Heart right ventricle (tissue), 16 donors: ENCODE measurements around the gene HTR1D. TPM values are rescaled to one million over a fixed set of nuclear protein-coding genes. Genes with fewer than 3 reads are reported as not detected.

Experiments
- ATAC-seq, 8 donors: fragments of 200-7000 bp; cut with Tn5 transposase; one replicate each; pipeline ENCODE4 v1.9.1; 2020; ENCODE audit warnings: mild to moderate bottlenecking in 8 of 8, moderate library complexity in 8 of 8, moderate number of reproducible peaks in 1 of 8
- DNase-seq, 2 donors: peaks; one replicate each; pipeline ENCODE4 v3.0.0-alpha.2; 2020
- H3K27ac ChIP-seq, 10 donors: fragments of 200-600 bp; sonication (generic) in 2 of 10; one replicate each; pipeline versions ENCODE4 v1.5.0 to v1.8.0; 2020 to 2022; ENCODE audit warnings: mild to moderate bottlenecking in 3 of 10
- H3K27me3 ChIP-seq, 7 donors: fragments of 200-600 bp; one replicate each; pipeline ENCODE4 v1.8.0; 2021 to 2022; ENCODE audit warnings: mild to moderate bottlenecking in 2 of 7
- H3K36me3 ChIP-seq, 9 donors: fragments of 200-600 bp; sonication (generic) in 1 of 9; one replicate each; pipeline versions ENCODE4 v1.5.0 to v1.8.0; 2020 to 2022; ENCODE audit warnings: mild to moderate bottlenecking in 2 of 9
- H3K4me1 ChIP-seq, 9 donors: fragments of 200-600 bp; sonication (generic) in 1 of 9; one replicate each; pipeline versions ENCODE4 v1.5.0 to v1.8.0; 2020 to 2022; ENCODE audit warnings: mild to moderate bottlenecking in 4 of 9
- H3K4me3 ChIP-seq, 10 donors: fragments of 200-600 bp; sonication (generic) in 2 of 10; one replicate each; pipeline versions ENCODE4 v1.5.0 to v1.8.0; 2020 to 2022; ENCODE audit warnings: mild to moderate bottlenecking in 7 of 10, moderate library complexity in 2 of 10
- H3K9me3 ChIP-seq, 11 donors: fragments of 200-600 bp in 10 of 11; sonication (generic) in 2 of 11; one replicate each; pipeline versions ENCODE4 v1.5.0 to v1.8.0; 2013 to 2022; ENCODE audit warnings: mild to moderate bottlenecking in 2 of 11, control low read depth in 1 of 11, moderate library complexity in 1 of 11
- CTCF ChIP-seq, 9 donors: fragments of 200-600 bp; sonication (generic) in 2 of 9; IDR thresholded peaks; one replicate each; pipeline versions ENCODE4 v1.5.0 to v1.8.0; 2021 to 2022; ENCODE audit warnings: antibody characterized with exemption in 9 of 9, mild to moderate bottlenecking in 5 of 9, moderate library complexity in 1 of 9
- WGBS, 2 donors: extraction: QIAGEN DNeasy Blood & Tissue Kit; methylation state at CpG; one replicate each; pipeline ENCODE4 v1.1.7; 2013; ENCODE audit warnings: inconsistent platforms in 1 of 2; 5-methylcytosine and 5-hydroxymethylcytosine counted together
- intact Hi-C, 10 donors: fragments of 100-400 bp; cut with DNase I; formaldehyde crosslinking; loops; one replicate each; pipeline versions ENCODE4 v1.11.1 to v1.14.2; 2022
- polyA plus RNA-seq, 2 donors: library from polyadenylated mRNA; stranded (reverse); fragments of 200-250 nt; gene quantifications; one replicate each; pipeline ENCODE4 v1.2.3, GENCODE V29; 2013
- total RNA-seq, 10 donors: library from RNA; stranded (reverse); fragmentation: NEBNext Ultra II Directional in 3 of 10; extraction: Animal tissue kit (Norgen Biotek cat#: 25700) in 3 of 10; gene quantifications; one replicate each; pipeline versions ENCODE4 v1.2.1 to v1.2.4, GENCODE V29; 2021 to 2023
- donor health status: Arrhythmogenic right ventricular cardiomyopathy.
- donor health status: ischemic (EF 13 %, LVEDD 7.1; RV severe dilation, severe dysfunction).
- donor health status: healthy with polysubstance abuse.
- donor health status: DM: no; HTN: yes; CAD: no.
- donor health status: DM: no; HTN: no; CAD: no.
- donor health status: ischemic (EF 25% LVEDD 6.9; RV normal size, moderate dysfunction).
- donor health status: ischemic (EF 25% LVEDD 5.7; RV mildly dilated, moderate dysfunction).
- donor health status: healthy.
- donor health status: DM: yes; HTN: yes; CAD: no.
- donor health status: Ischemic cardiomyopathy.
- donor health status: ischemic (EF 35%, LVEDD 5.7; RV mildly dilated, moderate dysfunction).
- donor health status: nonischemic (EF 11% LVEDD 7.7; RV severe dilation, severe dysfunction).
- donor health status: DM: yes; HTN: yes; CAD: no.
- donor health status: PGD.
- donor health status: ischemic (EF 29% LVEDD 5.4; RV normal size, mild dysfunction).
- donor health status: nonischemic (EF 23%, LVEDD 6.1; RV moderate dilation, normal function).

Gene HTR1D
- total and polyA plus RNA-seq, 12 donors = 0.01 to 0.07 TPM; not detected in 10

GRCh38 chr1:23177031-23177430, 40.3 kb downstream of the HTR1D start:
- H3K36me3 ChIP-seq = no peaks in the 10 kb centered on the region
- DNase-seq (no peak), ATAC-seq (no peak)
- H3K27ac ChIP-seq = peak overlapping the region; percentile 86 to 98 (median 92)
- H3K9me3 ChIP-seq = no peaks in the 10 kb centered on the region
- H3K27me3 ChIP-seq = peaks cover 0 to 8% (median 0%) of the 10 kb centered on the region in 7 donors
- no peak for TF ChIP-seq CTCF (IDR thresholded peaks at IDR 0.05)
- intact Hi-C loops = loop anchor here in 1 of 10 donors (1.0 kb wide), 1 partner anchor 9 kb away; the partner anchor contains the start of gene LUZP1
- WGBS, 2 donors = 41 to 48% methylated on average over 10 of the region's 10 CpGs
- H3K4me3 ChIP-seq = peak overlapping the region; percentile 29 to 73 (median 61)
- H3K4me1 ChIP-seq = peaks cover 0 to 39% (median 24%) of the 10 kb centered on the region in 9 donors

GRCh38 chr1:23174426-23175110, 42.7 kb downstream of the HTR1D start:
- no peak overlapping the region for H3K4me3 ChIP-seq
- H3K4me1 ChIP-seq = peaks cover 0 to 62% (median 31%) of the 10 kb centered on the region in 9 donors
- no peaks in the 10 kb centered on the region for H3K9me3 ChIP-seq
- no peaks in the 10 kb centered on the region for H3K36me3 ChIP-seq
- 58 to 70% methylated on average over 1 of the region's 1 CpG for WGBS, 2 donors
- DNase-seq (no peak), ATAC-seq (no peak)
- peaks cover 0 to 8% (median 0%) of the 10 kb centered on the region in 7 donors for H3K27me3 ChIP-seq
- no peak overlapping the region for H3K27ac ChIP-seq
- TF ChIP-seq CTCF (IDR thresholded peaks at IDR 0.05) = no peak
- intact Hi-C loops = no loop called here

- TF ChIP-seq CTCF (IDR thresholded peaks at IDR 0.05) = no peak
- WGBS, 2 donors = 56 to 60% methylated on average over 4 of the region's 4 CpGs
- ATAC-seq = no peak
Measured at GRCh38 chr1:23171181-23171755, 46.0 kb downstream of the HTR1D start.

DNA sequence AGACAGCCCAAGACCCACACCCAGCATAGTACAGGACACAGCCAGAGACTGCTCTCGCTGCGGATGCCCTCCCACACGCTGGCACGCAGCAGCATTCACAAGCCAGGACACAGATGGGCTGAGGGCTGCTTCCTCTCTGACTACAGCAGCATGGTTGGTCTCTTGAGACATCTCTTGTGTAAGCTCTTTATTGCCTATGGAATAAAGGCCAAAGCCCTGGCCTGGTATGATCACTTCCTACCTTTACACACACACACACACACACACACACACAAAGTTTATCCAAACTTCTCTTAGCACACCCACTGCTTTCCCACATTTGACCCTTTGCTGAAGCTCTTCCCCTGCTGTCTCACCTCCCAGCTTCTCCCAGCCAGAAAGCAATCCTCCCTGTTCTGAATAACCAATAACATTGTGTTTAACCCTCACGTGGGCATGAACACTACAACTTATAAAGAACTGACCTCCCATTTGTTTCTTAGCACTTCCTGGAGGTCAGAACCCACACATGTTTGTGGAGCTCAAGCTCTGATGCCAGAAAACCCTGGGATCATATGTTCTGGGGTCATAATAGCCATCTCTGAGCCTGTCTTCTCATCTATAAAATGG, 47.5 kb downstream of the HTR1D start:
- intact Hi-C loops = loop anchor here in 2 of 10 donors (5.0 kb wide), 1 partner anchor 48 kb away; no protein-coding TSS in a partner anchor
- H3K4me1 ChIP-seq = peaks cover 6 to 60% (median 40%) of the 10 kb centered on the region in 9 donors
- peak; percentile 43 to 55 for DNase-seq
- H3K27ac ChIP-seq = peak overlapping the region in 9 of 10 donors; percentile 90 to 98 (median 96)
- peak; percentile 50 to 86 (median 80) for ATAC-seq
- no peak for TF ChIP-seq CTCF (IDR thresholded peaks at IDR 0.05)
- no peaks in the 10 kb centered on the region for H3K27me3 ChIP-seq
- WGBS, 2 donors = 28 to 43% methylated on average over 5 of the region's 5 CpGs
- H3K4me3 ChIP-seq = peak overlapping the region in 4 of 10 donors; percentile 78 to 95 (median 88)
- H3K9me3 ChIP-seq = no peaks in the 10 kb centered on the region
- H3K36me3 ChIP-seq = no peaks in the 10 kb centered on the region

More at GRCh38 chr1:23171181-23171755, 46.0 kb downstream of the HTR1D start:
- Histone ChIP-seq H3K27ac (peak overlapping the region in 2 of 10 donors; percentile 31 to 38), H3K36me3 (no peaks in the 10 kb centered on the region), H3K4me1 (peaks cover 6 to 54% (median 27%) of the 10 kb centered on the region in 9 donors), H3K9me3 (no peaks in the 10 kb centered on the region), H3K4me3 (no peak overlapping the region), H3K27me3 (no peaks in the 10 kb centered on the region)
- DNase-seq = no peak
- intact Hi-C loops = no loop called here
